HepG2 (cell line): ENCODE results near the gene VAMP2. TPM values are rescaled to one million over a fixed set of nuclear protein-coding genes. Genes with fewer than 3 reads are reported as not detected.

Experiments used
- BATF2 ChIP-seq: sonication (generic); formaldehyde crosslinking; IDR thresholded peaks from 2 replicates; pipeline ENCODE4 v1.8.0; 2022; ENCODE audit warnings: mild to moderate bottlenecking, missing genetic modification reagents, moderate library complexity
- BRCA1 ChIP-seq: sonication (generic); formaldehyde crosslinking; IDR thresholded peaks from 2 replicates; pipeline ENCODE4 v1.4.0; 2020; ENCODE audit warnings: missing genetic modification reagents
- FOXK2 ChIP-seq: fragments of 450-650 bp; IDR thresholded peaks from 2 replicates; pipeline ENCODE4 v1.6.1; 2016
- HIC2 ChIP-seq: sonication (generic); formaldehyde crosslinking; IDR thresholded peaks from 2 replicates; pipeline ENCODE4 v1.9.0; 2022; ENCODE audit warnings: low read depth, missing genetic modification reagents
- HNF4A ChIP-seq: sonication (generic); formaldehyde crosslinking; IDR thresholded peaks from 2 replicates; pipeline ENCODE4 v1.4.0; 2020; ENCODE audit warnings: missing genetic modification reagents
- IKZF4 ChIP-seq: sonication (generic); formaldehyde crosslinking; IDR thresholded peaks from 2 replicates; pipeline ENCODE4 v1.5.1; 2020; ENCODE audit warnings: borderline replicate concordance, mild to moderate bottlenecking, low read depth, missing genetic modification reagents; ENCODE audit errors: not compliant biosample characterization
- ISX ChIP-seq: sonication (generic); formaldehyde crosslinking; conservative IDR thresholded peaks from 2 replicates; pipeline ENCODE4 v1.5.0; 2020; ENCODE audit warnings: missing genetic modification reagents
- KLF12 ChIP-seq: sonication (generic); formaldehyde crosslinking; IDR thresholded peaks from 2 replicates; pipeline ENCODE4 v1.4.0; 2020; ENCODE audit warnings: missing genetic modification reagents, borderline replicate concordance
- NFYC ChIP-seq: IDR thresholded peaks from 2 replicates; pipeline ENCODE4 v1.6.1; 2016; ENCODE audit warnings: missing genetic modification reagents, missing compliant biosample characterization
- NR2F1 ChIP-seq, 2 experiments: fragments of 450-650 bp in 1 of 2; formaldehyde crosslinking in 1 of 2; IDR thresholded peaks; 2 replicates each; pipeline versions ENCODE4 v1.5.0 to v1.6.1; 2016 to 2020; ENCODE audit warnings: mild to moderate bottlenecking in 1 of 2, missing compliant biosample characterization in 1 of 2, missing genetic modification reagents in 1 of 2, moderate library complexity in 1 of 2
- PAF1 ChIP-seq: IDR thresholded peaks from 2 replicates; pipeline ENCODE4 v1.6.1; 2016; ENCODE audit warnings: missing genetic modification reagents, missing compliant biosample characterization
- RFXANK ChIP-seq: IDR thresholded peaks from 2 replicates; pipeline ENCODE4 v1.6.1; 2016
- RNF2 ChIP-seq: fragments of 450-650 bp; conservative IDR thresholded peaks from 2 replicates; pipeline ENCODE4 v1.6.1; 2016; ENCODE audit warnings: low read depth
- SNAPC5 ChIP-seq: sonication (generic); formaldehyde crosslinking; IDR thresholded peaks from 2 replicates; pipeline ENCODE4 v1.8.1; 2023; ENCODE audit warnings: mild to moderate bottlenecking, missing genetic modification reagents, borderline replicate concordance
- SRSF1 ChIP-seq: fragments of 200-400 bp; formaldehyde crosslinking; optimal IDR thresholded peaks from 2 replicates; pipeline ENCODE3; 2017; ENCODE audit warnings: mild to moderate bottlenecking, low read depth, low read length, moderate library complexity
- ZFY ChIP-seq: sonication (generic); formaldehyde crosslinking; IDR thresholded peaks from 2 replicates; pipeline ENCODE4 v1.4.0; 2020; ENCODE audit warnings: missing genetic modification reagents
- ZNF205 ChIP-seq: IDR thresholded peaks from 2 replicates; pipeline ENCODE4 v1.6.1; 2018; ENCODE audit warnings: missing biosample characterization, missing genetic modification reagents
- ZNF224 ChIP-seq: sonication (generic); formaldehyde crosslinking; IDR thresholded peaks from 2 replicates; pipeline ENCODE4 v1.5.0; 2020; ENCODE audit warnings: mild to moderate bottlenecking, missing genetic modification reagents
- ZNF24 ChIP-seq: fragments of 450-650 bp; IDR thresholded peaks from 2 replicates; pipeline ENCODE4 v1.6.1; 2017; ENCODE audit warnings: antibody characterized with exemption, mild to moderate bottlenecking
- ZNF329 ChIP-seq: sonication (generic); formaldehyde crosslinking; IDR thresholded peaks from 2 replicates; pipeline ENCODE4 v1.9.0; 2021; ENCODE audit warnings: low read depth, mild to moderate bottlenecking, missing genetic modification reagents
- ZNF335 ChIP-seq: sonication (generic); formaldehyde crosslinking; IDR thresholded peaks from 2 replicates; pipeline ENCODE4 v1.4.0; 2020; ENCODE audit warnings: missing genetic modification reagents
- ZNF550 ChIP-seq: sonication (generic); formaldehyde crosslinking; IDR thresholded peaks from 2 replicates; pipeline ENCODE4 v1.4.0; 2020; ENCODE audit warnings: mild to moderate bottlenecking, missing genetic modification reagents, borderline replicate concordance
- ZNF562 ChIP-seq: sonication (generic); formaldehyde crosslinking; IDR thresholded peaks from 2 replicates; pipeline ENCODE4 v1.8.0; 2022; ENCODE audit warnings: missing genetic modification reagents, borderline replicate concordance
- ZNF577 ChIP-seq: sonication (generic); formaldehyde crosslinking; IDR thresholded peaks from 2 replicates; pipeline ENCODE4 v1.4.0; 2020; ENCODE audit warnings: mild to moderate bottlenecking, low read depth, missing genetic modification reagents, borderline replicate concordance
- ZNF629 ChIP-seq: sonication (generic); formaldehyde crosslinking; conservative IDR thresholded peaks from 2 replicates; pipeline ENCODE4 v1.5.0; 2020; ENCODE audit warnings: missing genetic modification reagents
- ZNF670 ChIP-seq: sonication (generic); formaldehyde crosslinking; IDR thresholded peaks from 2 replicates; pipeline ENCODE4 v1.8.0; 2022; ENCODE audit warnings: mild to moderate bottlenecking, missing genetic modification reagents, borderline replicate concordance
- ZSCAN21 ChIP-seq: sonication (generic); formaldehyde crosslinking; IDR thresholded peaks from 2 replicates; pipeline ENCODE4 v1.8.0; 2022; ENCODE audit warnings: mild to moderate bottlenecking, missing genetic modification reagents, moderate library complexity, borderline replicate concordance
- polyA plus RNA-seq, 8 experiments: library from polyadenylated mRNA; depleted of rRNA in 3 of 8; stranded (reverse) in 7 of 8; unstranded in 1 of 8; fragments of >200 nt; fragmentation: Illumina TruSeq in 4 of 8; extraction: Trizol in 4 of 8; gene quantifications; 2 replicates each; pipeline versions ENCODE4 v1.2.1 to v1.2.3, GENCODE V29; 2011 to 2016; ENCODE audit warnings: low read depth in 4 of 8, missing spikeins in 1 of 8, mixed read lengths in 1 of 8; ENCODE audit not compliant: insufficient read depth in 1 of 8
- total RNA-seq, 5 experiments: library from RNA; depleted of rRNA; stranded (reverse); fragments of >200 nt; fragmentation: Illumina TruSeq; extraction: Trizol; gene quantifications; 2 replicates each; pipeline ENCODE4 v1.2.3, GENCODE V29; 2016; ENCODE audit warnings: low read depth in 1 of 5

The VAMP2 gene
- total and polyA plus RNA-seq, 2 of the 13 experiments (the other 11 are each of a cell fraction or from before 2014, with no cell fraction given) = 3.9 to 17.2 TPM

GRCh38 chr17:8186787-8187516 lies 24.2 kb upstream of the VAMP2 start (continued):
- TF ChIP-seq ZSCAN21 (CRISPR knock-in tag) (peak; percentile 45; the same call in 1 of the 2 replicates), BRCA1 (no peak), HIC2 (CRISPR knock-in tag) (no peak), NR2F1 (CRISPR knock-in tag; IDR thresholded peaks at IDR 0.05) (no peak), ZNF329 (CRISPR knock-in tag) (peak; percentile 58; the same call in 1 of the 2 replicates), RNF2 (no peak), ZNF550 (no peak), IKZF4 (CRISPR knock-in tag) (no peak), ZNF670 (CRISPR knock-in tag) (no peak), BATF2 (CRISPR knock-in tag) (no peak), ISX (CRISPR knock-in tag) (0 out of 2 replicates have a peak, but pooled peaks have one; percentile 72), RFXANK (CRISPR knock-in tag) (no peak), ZNF224 (CRISPR knock-in tag) (peak; percentile 8; the same call in 1 of the 2 replicates), NFYC (no peak), ZNF577 (CRISPR knock-in tag) (0 out of 2 replicates have a peak, but pooled peaks have one; percentile 11), PAF1 (no peak), SNAPC5 (0 out of 2 replicates have a peak, but pooled peaks have one; percentile 36), ZNF562 (CRISPR knock-in tag) (no peak), SRSF1 (no peak), HNF4A (CRISPR knock-in tag) (0 out of 2 replicates have a peak, but pooled peaks have one; percentile 16), ZNF205 (no peak), ZNF335 (CRISPR knock-in tag) (no peak), ZNF24 (peak; percentile 96), KLF12 (CRISPR knock-in tag) (peak; percentile 44; the same call in 1 of the 2 replicates), FOXK2 (no peak; the same call in 1 of the 2 replicates), ZNF629 (CRISPR knock-in tag) (peak; percentile 57), ZFY (CRISPR knock-in tag) (peak; percentile 35; the same call in 1 of the 2 replicates)
